H9 (cell line): ENCODE measurements around the gene JMJD8. TPM values are rescaled to one million over a fixed set of nuclear protein-coding genes. Genes with fewer than 3 reads are reported as not detected.

Source experiments
- DNase-seq: peaks from one replicate; pipeline ENCODE4 v3.0.0-alpha.2; 2017
- H2AFZ ChIP-seq: one replicate; pipeline ENCODE4 v1.6.1; 2013; ENCODE audit warnings: mild to moderate bottlenecking, low read length, control low read depth, moderate library complexity
- H2AK5ac ChIP-seq: 2 replicates; pipeline ENCODE4 v1.6.1; 2013; ENCODE audit warnings: low read length, control low read depth, mixed read lengths; ENCODE audit not compliant: insufficient read length
- H2BK120ac ChIP-seq: one replicate; pipeline ENCODE4 v1.6.1; 2013; ENCODE audit warnings: low read depth, mild to moderate bottlenecking, low read length, control low read depth, inconsistent platforms; ENCODE audit not compliant: poor library complexity, severe bottlenecking
- H2BK12ac ChIP-seq: 2 replicates; pipeline ENCODE4 v1.6.1; 2013; ENCODE audit warnings: low read length, control low read depth, mixed read lengths, low read depth; ENCODE audit not compliant: insufficient read length
- H2BK15ac ChIP-seq: 2 replicates; pipeline ENCODE4 v1.6.1; 2013; ENCODE audit warnings: low read depth, low read length, control low read depth
- H2BK20ac ChIP-seq: one replicate; pipeline ENCODE4 v1.6.1; 2013; ENCODE audit warnings: low read depth, mild to moderate bottlenecking, low read length, control low read depth, inconsistent platforms; ENCODE audit not compliant: poor library complexity, severe bottlenecking
- H2BK5ac ChIP-seq: 2 replicates; pipeline ENCODE4 v1.6.1; 2013; ENCODE audit warnings: low read length, control low read depth, mixed read lengths; ENCODE audit not compliant: insufficient read length
- H3K14ac ChIP-seq: 2 replicates; pipeline ENCODE4 v1.6.1; 2013; ENCODE audit warnings: low read length, control low read depth; ENCODE audit not compliant: insufficient read depth
- H3K18ac ChIP-seq: 2 replicates; pipeline ENCODE4 v1.6.1; 2013; ENCODE audit warnings: low read depth, mild to moderate bottlenecking, mixed read lengths, low read length, control low read depth; ENCODE audit not compliant: insufficient read length
- H3K23ac ChIP-seq: 2 replicates; pipeline ENCODE4 v1.6.1; 2013; ENCODE audit warnings: low read length, control low read depth, mixed read lengths, low read depth; ENCODE audit not compliant: insufficient read length
- H3K23me2 ChIP-seq: 2 replicates; pipeline ENCODE4 v1.6.1; 2013; ENCODE audit warnings: low read depth, mild to moderate bottlenecking, mixed read lengths, low read length, control low read depth; ENCODE audit not compliant: insufficient read length, poor library complexity, severe bottlenecking
- H3K27ac ChIP-seq: 2 replicates; pipeline ENCODE4 v1.5.1; 2013; ENCODE audit warnings: low read length, control low read depth, mixed read lengths, low read depth; ENCODE audit not compliant: insufficient read length
- H3K27me3 ChIP-seq: 2 replicates; pipeline ENCODE4 v1.6.1; 2013; ENCODE audit warnings: low read length, control low read depth, inconsistent platforms; ENCODE audit not compliant: insufficient read depth
- H3K4ac ChIP-seq: 2 replicates; pipeline ENCODE4 v1.6.1; 2013; ENCODE audit warnings: low read depth, mild to moderate bottlenecking, control low read depth, inconsistent platforms, low read length, moderate library complexity
- H3K4me1 ChIP-seq: 2 replicates; pipeline ENCODE4 v1.6.1; 2013; ENCODE audit warnings: low read length, control low read depth, inconsistent platforms; ENCODE audit not compliant: insufficient read depth
- H3K4me2 ChIP-seq: 2 replicates; pipeline ENCODE4 v1.6.1; 2013; ENCODE audit warnings: low read length, control low read depth, mixed read lengths; ENCODE audit not compliant: insufficient read length, insufficient read depth
- H3K56ac ChIP-seq: 2 replicates; pipeline ENCODE4 v1.6.1; 2013; ENCODE audit warnings: low read depth, mild to moderate bottlenecking, mixed read lengths, low read length, control low read depth; ENCODE audit not compliant: insufficient read length
- H3K79me1 ChIP-seq: 2 replicates; pipeline ENCODE4 v1.6.1; 2013; ENCODE audit warnings: low read depth, mild to moderate bottlenecking, moderate library complexity, low read length, control low read depth, inconsistent platforms; ENCODE audit not compliant: insufficient read depth, poor library complexity, severe bottlenecking
- H3K79me2 ChIP-seq: 2 replicates; pipeline ENCODE4 v1.6.1; 2013; ENCODE audit warnings: low read length, control low read depth, inconsistent platforms; ENCODE audit not compliant: insufficient read depth
- H3K9ac ChIP-seq: 2 replicates; pipeline ENCODE4 v1.6.1; 2013; ENCODE audit warnings: low read length, control low read depth, mixed read lengths; ENCODE audit not compliant: insufficient read length; ENCODE audit errors: extremely low read depth
- H3K9me3 ChIP-seq: one replicate; pipeline ENCODE4 v1.6.1; 2013; ENCODE audit warnings: low read depth, low read length, inconsistent platforms; ENCODE audit not compliant: control insufficient read depth
- H3T11ph ChIP-seq: one replicate; pipeline ENCODE4 v1.6.1; 2013; ENCODE audit warnings: mild to moderate bottlenecking, low read length, control low read depth, inconsistent platforms
- H4K20me1 ChIP-seq: one replicate; pipeline ENCODE4 v1.6.1; 2013; ENCODE audit not compliant: control insufficient read depth, insufficient read length, insufficient read depth
- H4K5ac ChIP-seq: 2 replicates; pipeline ENCODE4 v1.6.1; 2013; ENCODE audit warnings: low read depth, mild to moderate bottlenecking, mixed read lengths, low read length, control low read depth; ENCODE audit not compliant: insufficient read length
- H4K8ac ChIP-seq: replicated peaks from 2 replicates; pipeline ENCODE4 v1.6.1; 2013; ENCODE audit warnings: low read length, control low read depth, mixed read lengths, low read depth; ENCODE audit not compliant: insufficient read length
- H4K91ac ChIP-seq: 2 replicates; pipeline ENCODE4 v1.6.1; 2013; ENCODE audit warnings: low read depth, mild to moderate bottlenecking, moderate library complexity, mixed read lengths, low read length, control low read depth; ENCODE audit not compliant: insufficient read length
- H3K27ac Mint-ChIP-seq, 3 experiments: 2 replicates in 2 of 3; 3 replicates in 1 of 3; pipeline ENCODE4 v1.8.0; 2020 to 2021; ENCODE audit warnings: mixed read lengths in 3 of 3, mild to moderate bottlenecking in 1 of 3, moderate library complexity in 1 of 3
- H3K27me3 Mint-ChIP-seq: 2 replicates; pipeline ENCODE4 v1.8.0; 2021; ENCODE audit warnings: low read depth, mild to moderate bottlenecking, moderate library complexity, mixed read lengths
- H3K36me3 Mint-ChIP-seq, 3 experiments: 2 replicates in 2 of 3; 3 replicates in 1 of 3; pipeline ENCODE4 v1.8.0; 2020 to 2021; ENCODE audit warnings: low read depth in 3 of 3, mixed read lengths in 3 of 3; ENCODE audit not compliant: insufficient read depth in 1 of 3
- H3K4me1 Mint-ChIP-seq, 2 experiments: 2 replicates each; pipeline ENCODE4 v1.8.0; 2020; ENCODE audit warnings: mixed read lengths in 2 of 2
- H3K4me3 Mint-ChIP-seq, 2 experiments: 2 replicates in 1 of 2; 3 replicates in 1 of 2; pipeline ENCODE4 v1.8.0; 2020 to 2021; ENCODE audit warnings: mild to moderate bottlenecking in 2 of 2, mixed read lengths in 2 of 2, moderate library complexity in 1 of 2
- H3K9me3 Mint-ChIP-seq, 2 experiments: 2 replicates in 1 of 2; 3 replicates in 1 of 2; pipeline ENCODE4 v1.8.0; 2020; ENCODE audit warnings: mild to moderate bottlenecking in 2 of 2, mixed read lengths in 2 of 2, moderate library complexity in 1 of 2
- CTCF ChIP-seq: fragments of 200-600 bp; sonication (generic); conservative IDR thresholded peaks from 3 replicates; pipeline ENCODE4 v1.8.0; 2021; ENCODE audit warnings: antibody characterized with exemption, mild to moderate bottlenecking
- WGBS: extraction: QIAGEN DNeasy Blood & Tissue Kit; methylation state at CpG from one replicate; pipeline ENCODE4 v1.1.7; 2013; ENCODE audit warnings: missing lambda C conversion rate, low lambda C conversion rate, mixed read lengths; ENCODE audit not compliant: insufficient read length; ENCODE audit errors: extremely low coverage; 5-methylcytosine and 5-hydroxymethylcytosine counted together
- total RNA-seq: library from RNA; stranded (reverse); gene quantifications from 2 replicates; pipeline ENCODE4 v1.2.1, GENCODE V29; 2021

Gene JMJD8
- total RNA-seq, 1 experiment from 2014 or later = 52.7 TPM

GRCh38 chr16:634051-634670 is 50.0 kb downstream of the JMJD8 start:
- H2AFZ ChIP-seq = no peak overlapping the region
- H3K9me3 ChIP-seq = no peaks in the 10 kb centered on the region
- H2BK20ac ChIP-seq = no peak overlapping the region
- no CpG with 5 or more reads among the region's 22 CpGs for WGBS
- H3K4me1 ChIP-seq = no peaks in the 10 kb centered on the region; the same call in 1 of the 2 replicates
- no peak overlapping the region for H3K4me2 ChIP-seq
- H3K9me3 Mint-ChIP-seq = peaks cover 3% of the 10 kb centered on the region in 2 experiments; a peak in 2 of 5 replicates
- H2BK12ac ChIP-seq = no peak overlapping the region
- no peak overlapping the region for H3K23ac ChIP-seq
- no peak overlapping the region for H4K8ac ChIP-seq
- no peak overlapping the region for H2AK5ac ChIP-seq
- peaks cover 16 to 34% of the 10 kb centered on the region in 2 experiments for H3K4me1 Mint-ChIP-seq
- no peak overlapping the region for H3T11ph ChIP-seq
- peak overlapping the region; percentile 63 to 82; a peak in 2 of 5 replicates for H3K4me3 Mint-ChIP-seq
- H2BK120ac ChIP-seq = no peak overlapping the region
- no peak for DNase-seq
- peaks cover 0 to 6% (median 1%) of the 10 kb centered on the region in 3 experiments; a peak in 4 of 7 replicates for H3K36me3 Mint-ChIP-seq
- no peaks in the 10 kb centered on the region for H4K20me1 ChIP-seq
- H4K5ac ChIP-seq = no peak overlapping the region
- no peak overlapping the region for H3K27ac ChIP-seq
- H3K18ac ChIP-seq = no peak overlapping the region
- H2BK5ac ChIP-seq = no peak overlapping the region
- TF ChIP-seq CTCF = no peak
- H3K27me3 Mint-ChIP-seq = peaks cover 2% of the 10 kb centered on the region; the same call in 1 of the 2 replicates
- H3K27ac Mint-ChIP-seq = no peak overlapping the region
- H3K4ac ChIP-seq = no peak overlapping the region
- H3K79me1 ChIP-seq = no peaks in the 10 kb centered on the region
- H3K9ac ChIP-seq = no peak overlapping the region
- H3K56ac ChIP-seq = no peak overlapping the region
- no peak overlapping the region for H4K91ac ChIP-seq
- H2BK15ac ChIP-seq = no peak overlapping the region
- peaks cover 15% of the 10 kb centered on the region for H3K23me2 ChIP-seq
- H3K27me3 ChIP-seq = no peaks in the 10 kb centered on the region
- peaks cover 2% of the 10 kb centered on the region; the same call in 1 of the 2 replicates for H3K79me2 ChIP-seq
- H3K14ac ChIP-seq = no peak overlapping the region
